HepG2 (cell line): ENCODE results near the gene UNC13D. TPM values are rescaled to one million over a fixed set of nuclear protein-coding genes. Genes with fewer than 3 reads are reported as not detected.

ENCODE experiments used
- BORCS8-MEF2B ChIP-seq: sonication (generic); formaldehyde crosslinking; IDR thresholded peaks from 2 replicates; pipeline ENCODE4 v1.8.0; 2022; ENCODE audit warnings: mild to moderate bottlenecking, missing genetic modification reagents
- CAMTA2 ChIP-seq: sonication (generic); formaldehyde crosslinking; IDR thresholded peaks from 2 replicates; pipeline ENCODE4 v1.4.0; 2020; ENCODE audit warnings: mild to moderate bottlenecking, missing genetic modification reagents, borderline replicate concordance
- CBFB ChIP-seq: sonication (generic); formaldehyde crosslinking; IDR thresholded peaks from 2 replicates; pipeline ENCODE4 v1.4.0; 2020; ENCODE audit warnings: missing genetic modification reagents
- FOXJ3 ChIP-seq: sonication (generic); formaldehyde crosslinking; IDR thresholded peaks from 2 replicates; pipeline ENCODE4 v1.4.0; 2020; ENCODE audit warnings: missing genetic modification reagents, mild to moderate bottlenecking, borderline replicate concordance
- HNF4A ChIP-seq: sonication (generic); formaldehyde crosslinking; IDR thresholded peaks from 2 replicates; pipeline ENCODE4 v1.4.0; 2020; ENCODE audit warnings: missing genetic modification reagents
- HOXA5 ChIP-seq: sonication (generic); formaldehyde crosslinking; IDR thresholded peaks from 2 replicates; pipeline ENCODE4 v1.4.0; 2020; ENCODE audit warnings: missing genetic modification reagents
- IRX3 ChIP-seq: sonication (generic); formaldehyde crosslinking; IDR thresholded peaks from 2 replicates; pipeline ENCODE4 v1.8.1; 2023; ENCODE audit warnings: mild to moderate bottlenecking, low read depth, missing genetic modification reagents, borderline replicate concordance
- KDM1A ChIP-seq: IDR thresholded peaks from 2 replicates; pipeline ENCODE4 v1.6.1; 2016; ENCODE audit warnings: missing compliant biosample characterization
- MZF1 ChIP-seq: sonication (generic); formaldehyde crosslinking; IDR thresholded peaks from 2 replicates; pipeline ENCODE4 v1.8.1; 2023; ENCODE audit warnings: mild to moderate bottlenecking, missing genetic modification reagents, borderline replicate concordance
- NFATC3 ChIP-seq: sonication (generic); formaldehyde crosslinking; IDR thresholded peaks from 2 replicates; pipeline ENCODE4 v1.5.1; 2020; ENCODE audit warnings: mild to moderate bottlenecking, missing genetic modification reagents
- PLSCR1 ChIP-seq: sonication (generic); formaldehyde crosslinking; IDR thresholded peaks from 2 replicates; pipeline ENCODE4 v1.5.0; 2020; ENCODE audit warnings: missing genetic modification reagents, mild to moderate bottlenecking, borderline replicate concordance
- RARG ChIP-seq: sonication (generic); formaldehyde crosslinking; IDR thresholded peaks from 2 replicates; pipeline ENCODE4 v1.4.0; 2020; ENCODE audit warnings: low read depth, mild to moderate bottlenecking, missing genetic modification reagents
- RBAK ChIP-seq: sonication (generic); formaldehyde crosslinking; IDR thresholded peaks from 2 replicates; pipeline ENCODE4 v1.5.1; 2020; ENCODE audit warnings: mild to moderate bottlenecking, missing genetic modification reagents
- RCOR2 ChIP-seq: IDR thresholded peaks from 2 replicates; pipeline ENCODE4 v1.6.1; 2016; ENCODE audit warnings: missing biosample characterization, missing genetic modification reagents
- SOX13 ChIP-seq, 3 experiments: fragments of 450-650 bp in 1 of 3; sonication (generic) in 1 of 3; formaldehyde crosslinking in 1 of 3; IDR thresholded peaks in 2 of 3; conservative IDR thresholded peaks in 1 of 3; 2 replicates each; pipeline versions ENCODE4 v1.5.0 to v1.6.1; 2016 to 2020; ENCODE audit warnings: antibody characterized with exemption in 1 of 3, mild to moderate bottlenecking in 1 of 3, missing compliant biosample characterization in 1 of 3, missing genetic modification reagents in 1 of 3, moderate library complexity in 1 of 3
- ZBTB2 ChIP-seq: sonication (generic); formaldehyde crosslinking; IDR thresholded peaks from 2 replicates; pipeline ENCODE4 v1.8.0; 2022; ENCODE audit warnings: low read depth, missing genetic modification reagents
- ZFAT ChIP-seq: sonication (generic); formaldehyde crosslinking; conservative IDR thresholded peaks from 2 replicates; pipeline ENCODE4 v1.8.1; 2023; ENCODE audit warnings: missing genetic modification reagents, inconsistent platforms
- ZKSCAN1 ChIP-seq: fragments of 150-350 bp; IDR thresholded peaks from 2 replicates; pipeline ENCODE4 v1.6.1; 2014; ENCODE audit warnings: low read length
- ZNF263 ChIP-seq: sonication (generic); formaldehyde crosslinking; IDR thresholded peaks from 2 replicates; pipeline ENCODE4 v1.4.0; 2020; ENCODE audit warnings: missing genetic modification reagents
- ZNF280B ChIP-seq: sonication (generic); formaldehyde crosslinking; IDR thresholded peaks from 2 replicates; pipeline ENCODE4 v1.5.0; 2020; ENCODE audit warnings: missing genetic modification reagents, mild to moderate bottlenecking, borderline replicate concordance
- ZNF549 ChIP-seq: sonication (generic); formaldehyde crosslinking; IDR thresholded peaks from 2 replicates; pipeline ENCODE4 v1.5.0; 2020; ENCODE audit warnings: missing genetic modification reagents
- ZNF644 ChIP-seq: IDR thresholded peaks from 2 replicates; pipeline ENCODE4 v1.6.1; 2016; ENCODE audit warnings: low read depth
- ZNF672 ChIP-seq: sonication (generic); formaldehyde crosslinking; IDR thresholded peaks from 2 replicates; pipeline ENCODE4 v1.8.1; 2022; ENCODE audit warnings: missing genetic modification reagents
- ZNF713 ChIP-seq: sonication (generic); formaldehyde crosslinking; IDR thresholded peaks from 2 replicates; pipeline ENCODE4 v1.4.0; 2020; ENCODE audit warnings: mild to moderate bottlenecking, missing genetic modification reagents
- ZSCAN5A ChIP-seq: sonication (generic); formaldehyde crosslinking; IDR thresholded peaks from 2 replicates; pipeline ENCODE4 v1.8.0; 2022; ENCODE audit warnings: mild to moderate bottlenecking, missing genetic modification reagents, borderline replicate concordance
- polyA plus RNA-seq, 8 experiments: library from polyadenylated mRNA; depleted of rRNA in 3 of 8; stranded (reverse) in 7 of 8; unstranded in 1 of 8; fragments of >200 nt; fragmentation: Illumina TruSeq in 4 of 8; extraction: Trizol in 4 of 8; gene quantifications; 2 replicates each; pipeline versions ENCODE4 v1.2.1 to v1.2.3, GENCODE V29; 2011 to 2016; ENCODE audit warnings: low read depth in 4 of 8, missing spikeins in 1 of 8, mixed read lengths in 1 of 8; ENCODE audit not compliant: insufficient read depth in 1 of 8
- total RNA-seq, 5 experiments: library from RNA; depleted of rRNA; stranded (reverse); fragments of >200 nt; fragmentation: Illumina TruSeq; extraction: Trizol; gene quantifications; 2 replicates each; pipeline ENCODE4 v1.2.3, GENCODE V29; 2016; ENCODE audit warnings: low read depth in 1 of 5

UNC13D gene
- total and polyA plus RNA-seq, 2 of the 13 experiments (the other 11 are each of a cell fraction or from before 2014, with no cell fraction given) = 29.7 to 42.7 TPM

- TF ChIP-seq ZNF713 (CRISPR knock-in tag) (0 out of 2 replicates have a peak, but pooled peaks have one; percentile 36), RBAK (CRISPR knock-in tag) (no peak), HOXA5 (peak; percentile 90), ZKSCAN1 (no peak), ZNF644 (no peak), CBFB (CRISPR knock-in tag) (peak; percentile 63), IRX3 (CRISPR knock-in tag) (peak; percentile 76; the same call in 1 of the 2 replicates), ZBTB2 (CRISPR knock-in tag) (peak; percentile 81), SOX13 (IDR thresholded peaks at IDR 0.05) (no peak), SOX13 (CRISPR knock-in tag; conservative IDR thresholded peaks at IDR 0.05 in 1 of 2, IDR thresholded peaks at IDR 0.05 in 1 of 2) (peak in 1 of 2 experiments; percentile 39; a peak in 1 of 4 replicates), ZSCAN5A (CRISPR knock-in tag) (peak; percentile 70; the same call in 1 of the 2 replicates), PLSCR1 (CRISPR knock-in tag) (no peak), RARG (CRISPR knock-in tag) (no peak), RCOR2 (no peak), KDM1A (CRISPR knock-in tag) (no peak), ZNF672 (no peak), MZF1 (CRISPR knock-in tag) (no peak), ZFAT (CRISPR knock-in tag) (no peak), ZNF549 (CRISPR knock-in tag) (no peak), HNF4A (CRISPR knock-in tag) (0 out of 2 replicates have a peak, but pooled peaks have one; percentile 4), ZNF280B (no peak), BORCS8-MEF2B (CRISPR knock-in tag) (peak; percentile 89; the same call in 1 of the 2 replicates), FOXJ3 (CRISPR knock-in tag) (peak; percentile 72), CAMTA2 (CRISPR knock-in tag) (no peak; the same call in 1 of the 2 replicates), NFATC3 (CRISPR knock-in tag) (no peak), ZNF263 (CRISPR knock-in tag) (peak; percentile 66; the same call in 1 of the 2 replicates)
Measured at GRCh38 chr17:75855310-75856061, 11.3 kb upstream of the UNC13D start, which contains the start of gene WBP2 (continued).
